SU-DHL-6 (cell line): ENCODE measurements around the gene BCDIN3D.
"Not testable (repeated sequence)": the region's sequence is repeated elsewhere in the genome, so short reads cannot be mapped to it uniquely, and the experiment has no call there.

ENCODE experiments used
- H2AFZ ChIP-seq: fragments of 200-600 bp; sonication (generic); 2 replicates; pipeline ENCODE4 v1.6.1; 2014; ENCODE audit warnings: low read depth, mild to moderate bottlenecking, moderate library complexity, mixed read lengths, antibody characterized with exemption, low read length; ENCODE audit not compliant: severe bottlenecking
- H3F3A ChIP-seq: fragments of 200-600 bp; shearing (Covaris generic); 2 replicates; pipeline ENCODE4 v1.6.0; 2016; ENCODE audit warnings: antibody characterized with exemption, mild to moderate bottlenecking; ENCODE audit not compliant: insufficient read depth
- H3K27ac ChIP-seq: fragments of 200-600 bp; sonication (generic); 2 replicates; pipeline ENCODE4 v1.5.1; 2016; ENCODE audit warnings: low read depth, mild to moderate bottlenecking, low read length, moderate library complexity, mixed read lengths
- H3K27me3 ChIP-seq: fragments of 200-600 bp; sonication (generic), shearing (Covaris generic); 2 replicates; pipeline ENCODE4 v1.6.0; 2014; ENCODE audit warnings: mild to moderate bottlenecking, low read length
- H3K36me3 ChIP-seq: fragments of 200-600 bp; sonication (generic); 2 replicates; pipeline ENCODE4 v1.6.1; 2014; ENCODE audit warnings: mild to moderate bottlenecking, low read length, mixed read lengths
- H3K4me2 ChIP-seq: fragments of 300-600, 200-600 bp; shearing (Covaris generic), sonication (generic); 2 replicates; pipeline ENCODE4 v1.6.0; 2014; ENCODE audit warnings: low read length, low read depth, mild to moderate bottlenecking; ENCODE audit not compliant: poor library complexity, severe bottlenecking
- H3K4me3 ChIP-seq: fragments of 200-600 bp; sonication (generic); 2 replicates; pipeline ENCODE4 v1.5.1; 2014; ENCODE audit warnings: antibody characterized with exemption, low read length, mild to moderate bottlenecking, mixed read lengths; ENCODE audit not compliant: insufficient read depth, poor library complexity, severe bottlenecking
- H3K79me2 ChIP-seq: fragments of 200-600 bp; sonication (generic); 2 replicates; pipeline ENCODE4 v1.6.1; 2014; ENCODE audit warnings: mild to moderate bottlenecking, low read length, moderate library complexity; ENCODE audit not compliant: insufficient read depth
- H3K9ac ChIP-seq: fragments of 200-600 bp; sonication (generic); 2 replicates; pipeline ENCODE4 v1.7.0; 2014; ENCODE audit warnings: mild to moderate bottlenecking, low read length
- H3K9me2 ChIP-seq: fragments of 200-600 bp; sonication (generic); replicated peaks from 2 replicates; pipeline ENCODE4 v1.6.1; 2014; ENCODE audit warnings: low read length; ENCODE audit not compliant: insufficient read depth
- H3K9me3 ChIP-seq: fragments of 200-600 bp; sonication (generic); 2 replicates; pipeline ENCODE4 v1.6.1; 2014; ENCODE audit warnings: low read length, mixed read lengths; ENCODE audit not compliant: insufficient read depth
- H4K20me1 ChIP-seq: fragments of 200-600 bp; sonication (generic); 2 replicates; pipeline ENCODE4 v1.6.1; 2014; ENCODE audit warnings: low read depth, mild to moderate bottlenecking, antibody characterized with exemption, low read length, moderate library complexity, mixed read lengths
- CTCF ChIP-seq: fragments of 200-600 bp; sonication (generic); IDR thresholded peaks from one replicate; pipeline ENCODE4 v1.5.1; 2017; ENCODE audit warnings: antibody characterized with exemption, mild to moderate bottlenecking, low read length, moderate library complexity; ENCODE audit not compliant: insufficient read depth, poor library complexity, severe bottlenecking
- EZH2phosphoT487 ChIP-seq: fragments of 200-600 bp; sonication (generic), shearing (Covaris generic); conservative IDR thresholded peaks from 2 replicates; pipeline ENCODE4 v1.6.1; 2018; ENCODE audit warnings: mild to moderate bottlenecking, antibody characterized with exemption, low read length, moderate library complexity, mixed read lengths

Gene BCDIN3D

DNA sequence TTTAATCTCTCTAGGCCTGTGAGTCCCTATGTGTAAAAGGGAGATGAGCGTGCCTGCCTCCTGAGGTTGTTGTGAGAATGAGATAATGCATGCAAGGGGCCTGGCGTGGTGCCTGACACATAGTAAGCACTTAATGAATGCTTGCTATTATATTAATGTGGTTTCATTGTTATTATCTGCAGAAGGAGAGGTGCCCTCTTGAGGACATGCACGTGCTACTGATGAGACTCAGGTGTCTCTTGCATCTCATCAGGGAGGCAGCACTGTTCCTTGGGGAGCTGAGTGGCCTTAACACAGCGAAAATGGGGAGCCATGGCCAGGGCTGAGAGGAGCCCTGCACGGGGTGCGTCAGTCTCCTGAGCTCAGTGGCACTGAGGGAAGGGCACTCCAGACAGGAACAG lies 29.9 kb upstream of the BCDIN3D start:
- no peak overlapping the region for H3K27ac ChIP-seq
- no peak overlapping the region for H3K4me2 ChIP-seq

GRCh38 chr12:49872381-49872780 lies 29.5 kb upstream of the BCDIN3D start:
- Histone ChIP-seq H3K4me2 (no peak overlapping the region), H3K9me3 (no peaks in the 10 kb centered on the region), H3F3A (no peaks in the 10 kb centered on the region), H3K4me3 (no peak overlapping the region), H3K79me2 (no peaks in the 10 kb centered on the region), H3K9ac (no peak overlapping the region), H2AFZ (no peak overlapping the region), H3K36me3 (no peaks in the 10 kb centered on the region), H3K9me2 (no peaks in the 10 kb centered on the region), H3K27ac (no peak overlapping the region), H4K20me1 (no peaks in the 10 kb centered on the region), H3K27me3 (no peaks in the 10 kb centered on the region)
- no peak for TF ChIP-seq EZH2phosphoT487
- TF ChIP-seq CTCF, result no peak

More for the DNA sequence above, 29.9 kb upstream of the BCDIN3D start:
- H2AFZ ChIP-seq, result no peak overlapping the region
- no peaks in the 10 kb centered on the region for H3F3A ChIP-seq
- H3K4me3 ChIP-seq, result no peak overlapping the region
- no peaks in the 10 kb centered on the region for H4K20me1 ChIP-seq
- H3K9me3 ChIP-seq, result no peaks in the 10 kb centered on the region
- TF ChIP-seq CTCF (no peak), EZH2phosphoT487 (no peak)
- no peaks in the 10 kb centered on the region for H3K9me2 ChIP-seq
- H3K9ac ChIP-seq, result no peak overlapping the region
- H3K36me3 ChIP-seq, result no peaks in the 10 kb centered on the region
- H3K27me3 ChIP-seq, result no peaks in the 10 kb centered on the region
- H3K79me2 ChIP-seq, result no peaks in the 10 kb centered on the region

- H3K79me2 ChIP-seq, H3K9ac ChIP-seq, H3K27me3 ChIP-seq, H3K4me3 ChIP-seq, H3K27ac ChIP-seq, H3K36me3 ChIP-seq, H3K9me3 ChIP-seq, H4K20me1 ChIP-seq, H3K9me2 ChIP-seq, H2AFZ ChIP-seq, H3F3A ChIP-seq, H3K4me2 ChIP-seq: not testable (repeated sequence)
These were observed 28.9 kb upstream of the BCDIN3D start for GRCh38 chr12:49871811-49872251.

GRCh38 chr12:49871263-49871561 lies 28.3 kb upstream of the BCDIN3D start:
- Histone ChIP-seq H3K4me3 (no peak overlapping the region), H3K27me3 (no peaks in the 10 kb centered on the region), H3K36me3 (no peaks in the 10 kb centered on the region), H3K4me2 (no peak overlapping the region), H3K79me2 (no peaks in the 10 kb centered on the region), H3K9me3 (no peaks in the 10 kb centered on the region), H3F3A (no peaks in the 10 kb centered on the region), H4K20me1 (no peaks in the 10 kb centered on the region), H3K27ac (no peak overlapping the region), H2AFZ (no peak overlapping the region), H3K9ac (no peak overlapping the region), H3K9me2 (no peaks in the 10 kb centered on the region)
- TF ChIP-seq CTCF, result no peak
- no peak for TF ChIP-seq EZH2phosphoT487
